SK-N-SH (cell line): ENCODE results near the gene JMJD1C. TPM values are rescaled to one million over a fixed set of nuclear protein-coding genes. Genes with fewer than 3 reads are reported as not detected.

Experiments
- CTCF ChIA-PET: fragments of 300-600, 350-600 bp; formaldehyde crosslinking; extraction: SDS; loops from one replicate; lab custom pipeline; 2021; lab: Yijun Ruan, JAX
- POLR2A ChIA-PET: fragments of 350-600 bp; sonication (Branson Sonifier 250); formaldehyde crosslinking; extraction: SDS; loops from one replicate; lab custom pipeline; 2020; ENCODE audit warnings: antibody characterized with exemption, inconsistent platforms; lab: Yijun Ruan, JAX
- DNase-seq: peaks from one replicate; pipeline ENCODE4 v3.0.0; 2012
- H2AFZ ChIP-seq: fragments of 200-600 bp; sonication (generic); 2 replicates; pipeline ENCODE4 v1.8.1; 2016; ENCODE audit warnings: antibody characterized with exemption, mild to moderate bottlenecking, low read depth
- H3F3A ChIP-seq: fragments of 200-600 bp; sonication (generic); replicated peaks from 2 replicates; pipeline ENCODE3; 2016; ENCODE audit warnings: antibody characterized with exemption, mild to moderate bottlenecking; ENCODE audit not compliant: insufficient read depth
- H3K27ac ChIP-seq, 2 experiments: fragments of 200-500 bp in 1 of 2; fragments of 200-600 bp in 1 of 2; sonication (Bioruptor generic) in 1 of 2; sonication (generic), shearing (Covaris generic) in 1 of 2; 2 replicates each; pipeline versions ENCODE4 v1.5.1 to v1.6.1; 2014 to 2016; ENCODE audit warnings: low read depth in 2 of 2, inconsistent platforms in 1 of 2, low read length in 1 of 2, mild to moderate bottlenecking in 1 of 2, mixed read lengths in 1 of 2
- H3K27me3 ChIP-seq: fragments of 200-600 bp; sonication (generic), shearing (Covaris generic); 2 replicates; pipeline ENCODE4 v1.6.1; 2016; ENCODE audit warnings: mixed run types; ENCODE audit not compliant: insufficient read depth
- H3K36me3 ChIP-seq, 2 experiments: fragments of 200-500 bp in 1 of 2; fragments of 200-600 bp in 1 of 2; sonication (Bioruptor generic) in 1 of 2; sonication (generic) in 1 of 2; replicated peaks in 1 of 2; 2 replicates each; pipeline versions ENCODE3 to v1.5.1; 2014 to 2016; ENCODE audit warnings: low read length in 1 of 2, mild to moderate bottlenecking in 1 of 2; ENCODE audit not compliant: insufficient read depth in 2 of 2, control insufficient read depth in 1 of 2
- H3K4me1 ChIP-seq, 2 experiments: fragments of 200-500 bp in 1 of 2; fragments of 200-600 bp in 1 of 2; sonication (Bioruptor generic) in 1 of 2; sonication (generic), shearing (Covaris generic) in 1 of 2; 2 replicates each; pipeline versions ENCODE4 v1.5.1 to v1.6.1; 2014 to 2016; ENCODE audit warnings: low read depth in 1 of 2, low read length in 1 of 2, mixed run types in 1 of 2; ENCODE audit not compliant: insufficient read depth in 2 of 2, control insufficient read depth in 1 of 2
- H3K4me2 ChIP-seq: fragments of 200-600 bp; sonication (generic), shearing (Covaris generic); 2 replicates; pipeline ENCODE4 v1.6.1; 2017; ENCODE audit warnings: mixed run types
- H3K4me3 ChIP-seq, 2 experiments: fragments of 200-500 bp in 1 of 2; fragments of 200-600 bp in 1 of 2; sonication (Bioruptor generic) in 1 of 2; sonication (generic), shearing (Covaris generic) in 1 of 2; 2 replicates each; pipeline versions ENCODE4 v1.5.1 to v1.8.1; 2014 to 2016; ENCODE audit warnings: low read depth in 2 of 2, inconsistent platforms in 1 of 2, low read length in 1 of 2, mild to moderate bottlenecking in 1 of 2, mixed read lengths in 1 of 2, moderate library complexity in 1 of 2
- H3K79me2 ChIP-seq: fragments of 200-600 bp; sonication (generic); 2 replicates; pipeline ENCODE4 v1.8.1; 2017; ENCODE audit warnings: mild to moderate bottlenecking; ENCODE audit not compliant: insufficient read depth
- H3K9ac ChIP-seq: fragments of 200-600 bp; sonication (generic); 2 replicates; pipeline ENCODE4 v1.6.1; 2017; ENCODE audit warnings: mixed run types
- H3K9me2 ChIP-seq: fragments of 200-600 bp; sonication (generic); 2 replicates; pipeline ENCODE4 v1.6.1; 2017; ENCODE audit warnings: mixed run types
- H3K9me3 ChIP-seq: fragments of 200-600 bp; sonication (generic); 2 replicates; pipeline ENCODE4 v1.6.1; 2017; ENCODE audit warnings: mixed run types, mild to moderate bottlenecking, moderate library complexity
- H4K20me1 ChIP-seq: fragments of 200-600 bp; sonication (generic); 2 replicates; pipeline ENCODE4 v1.6.1; 2017; ENCODE audit warnings: mild to moderate bottlenecking, mixed run types; ENCODE audit not compliant: insufficient read depth
- CTCF ChIP-seq: fragments of 200-600 bp; sonication (generic); IDR thresholded peaks from 2 replicates; pipeline ENCODE4 v1.6.1; 2017; ENCODE audit warnings: antibody characterized with exemption, mild to moderate bottlenecking, moderate library complexity
- GATA2 ChIP-seq: sonication (generic); formaldehyde crosslinking; IDR thresholded peaks from 2 replicates; pipeline ENCODE4 v1.5.0; 2020; ENCODE audit warnings: mild to moderate bottlenecking, missing genetic modification reagents
- IRF3 ChIP-seq: fragments of 150-350 bp; IDR thresholded peaks from 2 replicates; pipeline ENCODE4 v1.6.1; 2016; ENCODE audit warnings: mild to moderate bottlenecking, low read depth, low read length
- JUND ChIP-seq: IDR thresholded peaks from 2 replicates; pipeline ENCODE4 v1.4.0; 2012
- MAX ChIP-seq: IDR thresholded peaks from 2 replicates; pipeline ENCODE4 v1.4.0; 2012; ENCODE audit warnings: low read depth
- MXI1 ChIP-seq: IDR thresholded peaks from 2 replicates; pipeline ENCODE4 v1.6.1; 2012; ENCODE audit warnings: mild to moderate bottlenecking, low read depth, low read length, improper control_type of control experiment
- NFIC ChIP-seq: IDR thresholded peaks from 2 replicates; pipeline ENCODE4 v1.4.0; 2012; ENCODE audit warnings: borderline replicate concordance
- NRF1 ChIP-seq: IDR thresholded peaks from 2 replicates; pipeline ENCODE4 v1.6.1; 2012; ENCODE audit warnings: low read depth, mild to moderate bottlenecking, low read length
- PBX3 ChIP-seq: IDR thresholded peaks from 2 replicates; pipeline ENCODE4; 2012
- REST ChIP-seq: IDR thresholded peaks from 2 replicates; pipeline ENCODE4 v1.6.1; 2012; ENCODE audit warnings: mild to moderate bottlenecking, low read depth, low read length, moderate library complexity
- RFX5 ChIP-seq: IDR thresholded peaks from 2 replicates; pipeline ENCODE4 v1.6.1; 2012; ENCODE audit warnings: mild to moderate bottlenecking, improper control_type of control experiment, low read length
- SIN3A ChIP-seq: IDR thresholded peaks from 2 replicates; pipeline ENCODE4 v1.6.1; 2012; ENCODE audit warnings: low read depth, mild to moderate bottlenecking, low read length, moderate library complexity, borderline replicate concordance
- USF2 ChIP-seq: fragments of 150-350 bp; IDR thresholded peaks from 2 replicates; pipeline ENCODE4 v1.6.1; 2017; ENCODE audit warnings: antibody characterized with exemption, low read length, low read depth, borderline replicate concordance
- ZBTB33 ChIP-seq: IDR thresholded peaks from 2 replicates; pipeline ENCODE4 v1.4.0; 2012; ENCODE audit warnings: low read depth, borderline replicate concordance
- WGBS: methylation state at CpG from one replicate; pipeline ENCODE4 v1.1.6; 2017; ENCODE audit warnings: low lambda C conversion rate; 5-methylcytosine and 5-hydroxymethylcytosine counted together
- polyA plus RNA-seq, 3 experiments: library from polyadenylated mRNA; depleted of rRNA; stranded (reverse); fragments of >200 nt; gene quantifications; 2 replicates each; pipeline ENCODE4 v1.2.3, GENCODE V29; 2012

The JMJD1C gene
- polyA plus RNA-seq, 1 of the 3 experiments (the other 2 are of a cell fraction), result 11.7 TPM

- Histone ChIP-seq H2AFZ (no peak overlapping the region), H3K4me3 (no peak overlapping the region), H4K20me1 (peaks cover 4% of the 10 kb centered on the region; the same call in 1 of the 2 replicates), H3K27me3 (no peaks in the 10 kb centered on the region), H3K9ac (no peak overlapping the region), H3K9me3 (peaks cover 8% of the 10 kb centered on the region; the same call in 1 of the 2 replicates), H3K79me2 (peaks cover 99% of the 10 kb centered on the region), H3K27ac (no peak overlapping the region), H3K4me1 (no peaks in the 10 kb centered on the region; a peak in 1 of 4 replicates), H3F3A (no peaks in the 10 kb centered on the region)
- DNase-seq, result no peak
- ChIA-PET CTCF (no interaction called here), POLR2A (no interaction called here)
- TF ChIP-seq JUND (no peak), NFIC (no peak), ZBTB33 (no peak), RFX5 (no peak), CTCF (no peak), GATA2 (CRISPR knock-in tag) (no peak), NRF1 (no peak), PBX3 (no peak), SIN3A (no peak), MXI1 (no peak)
- TF ChIP-seq, all 33 proteins: peak for 0
- no peaks in the 10 kb centered on the region for H3K36me3 ChIP-seq
- H3K9me2 ChIP-seq, result no peaks in the 10 kb centered on the region
- WGBS, result 97% methylated on average over 4 of the region's 4 CpGs
- no peak overlapping the region for H3K4me2 ChIP-seq
These were observed 74.0 kb downstream of the JMJD1C start for GRCh38 chr10:63391812-63392211.

- TF ChIP-seq MAX, result no peak
- no peak for TF ChIP-seq RFX5
- no peak for TF ChIP-seq REST
- no peak for TF ChIP-seq IRF3
- no peak for TF ChIP-seq USF2
- TF ChIP-seq PBX3, result no peak
- no peak for TF ChIP-seq SIN3A
- no peak for TF ChIP-seq NFIC
- CTCF ChIA-PET, result no interaction called here
- no peak overlapping the region for H3K9ac ChIP-seq
- H4K20me1 ChIP-seq, result peaks cover 17% of the 10 kb centered on the region
- POLR2A ChIA-PET, result no interaction called here
- H3K9me2 ChIP-seq, result no peaks in the 10 kb centered on the region
- H3K27me3 ChIP-seq, result no peaks in the 10 kb centered on the region
- peaks cover 8% of the 10 kb centered on the region; the same call in 1 of the 2 replicates for H3K9me3 ChIP-seq
- H3K4me1 ChIP-seq, result no peaks in the 10 kb centered on the region
- no peak overlapping the region for H3K4me3 ChIP-seq
- H2AFZ ChIP-seq, result no peak overlapping the region
- no peak for DNase-seq
- H3K27ac ChIP-seq, result no peak overlapping the region
- 91% methylated on average over 1 of the region's 1 CpG for WGBS
- H3F3A ChIP-seq, result no peaks in the 10 kb centered on the region
- H3K4me2 ChIP-seq, result no peak overlapping the region
- peaks cover 99% of the 10 kb centered on the region for H3K79me2 ChIP-seq
- no peaks in the 10 kb centered on the region for H3K36me3 ChIP-seq
These were observed 75.3 kb downstream of the JMJD1C start for GRCh38 chr10:63390521-63390920.
